H54 (cell line): Measurements from ENCODE around the gene SART1.
"Not testable (repeated sequence)": the region's sequence is repeated elsewhere in the genome, so short reads cannot be mapped to it uniquely, and the experiment has no call there.

Experiments used
- DNase-seq: peaks from one replicate; pipeline ENCODE4 v3.0.0; 2011; ENCODE audit warnings: low spot score, mixed read lengths; ENCODE audit not compliant: insufficient read length
- FAIRE-seq: peaks from 3 replicates; lab custom pipeline; 2011; peaks lifted over from hg19 to GRCh38; lab: Jason Lieb, UNC
- POLR2A ChIP-seq: IDR thresholded peaks from 2 replicates; pipeline ENCODE4 v1.6.1; 2011; ENCODE audit warnings: low read depth, mild to moderate bottlenecking, low read length

Gene SART1

DNA sequence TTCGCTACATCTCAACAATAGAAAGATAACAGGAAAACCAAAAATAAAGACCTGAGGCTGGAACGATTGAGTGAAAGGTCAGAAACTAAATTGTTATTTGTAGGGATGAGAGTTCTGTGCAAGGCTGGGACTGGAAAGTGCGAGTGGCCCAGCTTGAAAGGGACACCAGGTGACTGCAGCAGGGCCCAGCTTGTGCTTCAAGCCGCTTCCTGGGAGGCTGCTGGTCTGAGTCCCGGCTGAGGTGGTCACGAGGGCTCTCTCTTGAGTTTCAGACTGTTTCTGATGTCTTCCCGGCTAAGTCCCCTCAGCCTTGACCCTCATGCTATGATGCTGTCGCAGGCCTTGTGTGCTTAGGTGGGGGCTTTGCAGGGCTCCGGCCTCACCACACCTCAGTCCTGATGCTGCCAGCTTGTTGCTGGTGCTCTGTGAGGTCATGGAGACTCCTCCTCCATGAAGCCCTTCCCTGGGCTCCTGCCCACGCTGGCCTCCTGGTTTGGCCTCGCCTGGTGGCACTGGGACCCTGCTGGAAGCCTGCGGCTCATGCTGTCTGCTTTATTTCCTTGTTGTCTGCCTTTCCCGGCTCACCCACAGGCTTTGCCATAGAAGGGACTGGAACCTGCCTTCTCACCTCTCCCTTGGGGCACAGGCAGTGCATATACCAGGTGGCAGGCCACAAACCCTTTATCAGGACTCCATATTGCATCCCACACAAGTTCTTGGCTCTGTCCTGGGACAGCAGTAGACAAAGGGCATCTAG, 44.8 kb downstream of the SART1 start:
- DNase-seq (no peak), FAIRE-seq (no peak)
- TF ChIP-seq POLR2A: peak; percentile 5; the same call in 1 of the 2 replicates

GRCh38 chr11:66006891-66007176, 45.3 kb downstream of the SART1 start:
- DNase-seq (no peak), FAIRE-seq (no peak)
- TF ChIP-seq POLR2A: 0 out of 2 replicates have a peak, but pooled peaks have one; percentile 6

DNA sequence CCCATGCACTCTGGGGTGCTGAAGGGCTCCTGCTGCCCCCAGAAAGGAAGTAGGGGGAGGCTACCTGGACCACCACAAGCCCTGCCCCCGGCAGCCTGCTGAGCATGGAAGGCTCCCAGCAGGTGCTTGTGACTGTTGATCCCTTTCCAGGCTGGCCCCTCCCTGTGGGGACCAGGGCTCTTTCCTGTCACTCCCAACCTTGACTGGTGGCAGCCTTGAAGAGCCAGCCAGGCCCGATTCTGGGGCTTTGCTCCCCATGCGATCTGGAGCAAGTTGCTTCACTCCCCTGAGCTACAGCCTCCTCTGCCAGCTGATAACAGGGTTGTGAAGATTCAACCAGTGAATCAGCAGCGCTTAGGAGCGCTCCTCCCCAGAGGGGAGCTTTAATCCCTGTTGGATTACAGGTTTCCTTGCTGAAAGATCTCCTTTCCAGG, 45.7 kb downstream of the SART1 start:
- DNase-seq (no peak), FAIRE-seq (no peak)
- no peak for TF ChIP-seq POLR2A

DNA sequence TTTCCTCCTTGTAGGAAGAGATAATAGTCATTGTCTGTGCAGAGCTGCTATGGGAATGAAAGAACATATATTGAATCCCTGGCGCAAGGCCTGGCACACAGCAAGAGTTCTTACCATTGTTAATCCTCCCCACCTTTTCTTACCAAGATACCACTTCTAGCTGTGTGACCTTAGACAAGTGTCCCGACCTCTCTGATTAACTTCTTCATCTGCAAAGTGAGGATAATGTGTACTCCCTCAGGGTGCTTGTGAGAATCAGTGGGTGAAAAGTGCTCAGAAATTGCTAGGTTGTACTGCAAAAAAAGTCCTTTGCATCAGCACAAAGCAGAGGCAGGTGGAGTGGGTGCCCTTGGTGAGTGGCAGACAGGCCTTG, 46.5 kb downstream of the SART1 start:
- FAIRE-seq (no peak), DNase-seq (no peak)
- no peak for TF ChIP-seq POLR2A

- FAIRE-seq (no peak), DNase-seq (no peak)
- TF ChIP-seq POLR2A: no peak
Measured at GRCh38 chr11:66008468-66009101, 47.1 kb downstream of the SART1 start.

DNA sequence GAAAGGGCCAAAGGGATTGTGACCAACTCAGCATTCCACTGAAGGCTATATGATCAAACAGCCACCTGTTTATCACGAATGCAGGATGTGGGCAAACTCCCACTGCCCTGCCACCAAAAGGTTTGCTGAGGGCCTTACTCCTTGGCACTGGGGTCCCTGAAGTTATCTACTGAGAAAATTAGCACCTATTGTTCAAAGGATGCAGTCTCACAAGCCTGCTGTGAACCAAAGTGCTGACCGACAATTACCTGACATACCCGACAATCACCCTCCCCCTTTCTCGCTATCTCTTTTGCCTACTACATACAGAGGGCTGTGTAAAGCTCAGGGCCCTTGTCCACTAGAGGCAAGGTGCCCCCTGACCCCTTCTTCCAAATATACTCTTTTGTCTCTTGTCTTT, 48.5 kb downstream of the SART1 start:
- not testable (repeated sequence) for DNase-seq, FAIRE-seq

DNA sequence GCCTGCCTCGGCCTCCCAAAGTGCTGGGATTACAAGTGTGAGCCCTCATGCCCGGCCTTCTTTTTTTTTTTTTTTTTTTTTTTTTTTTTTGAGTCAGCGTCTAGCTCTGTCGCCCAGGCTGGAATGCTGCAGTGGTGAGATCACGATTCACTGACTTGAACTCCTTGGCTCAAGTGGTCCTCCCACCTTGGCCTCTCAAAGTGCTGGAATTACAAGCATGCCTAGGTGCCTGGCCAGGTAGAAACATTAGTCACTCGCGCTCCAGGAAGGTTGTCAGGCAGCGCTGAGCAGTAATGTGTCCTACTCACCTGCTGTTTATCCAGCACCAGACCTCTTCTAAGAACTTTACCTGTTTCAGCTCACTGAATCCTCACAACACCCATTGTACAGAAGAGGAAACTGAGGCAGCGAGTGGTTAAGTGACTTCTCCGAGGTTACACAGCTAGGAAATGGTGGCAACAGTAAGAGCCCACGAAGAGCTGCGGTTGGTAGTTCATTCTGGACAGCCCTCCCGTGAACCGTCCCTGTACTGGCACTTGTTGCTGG, 49.8 kb downstream of the SART1 start:
- no peak for DNase-seq
- TF ChIP-seq POLR2A: no peak
- FAIRE-seq: no peak

DNA sequence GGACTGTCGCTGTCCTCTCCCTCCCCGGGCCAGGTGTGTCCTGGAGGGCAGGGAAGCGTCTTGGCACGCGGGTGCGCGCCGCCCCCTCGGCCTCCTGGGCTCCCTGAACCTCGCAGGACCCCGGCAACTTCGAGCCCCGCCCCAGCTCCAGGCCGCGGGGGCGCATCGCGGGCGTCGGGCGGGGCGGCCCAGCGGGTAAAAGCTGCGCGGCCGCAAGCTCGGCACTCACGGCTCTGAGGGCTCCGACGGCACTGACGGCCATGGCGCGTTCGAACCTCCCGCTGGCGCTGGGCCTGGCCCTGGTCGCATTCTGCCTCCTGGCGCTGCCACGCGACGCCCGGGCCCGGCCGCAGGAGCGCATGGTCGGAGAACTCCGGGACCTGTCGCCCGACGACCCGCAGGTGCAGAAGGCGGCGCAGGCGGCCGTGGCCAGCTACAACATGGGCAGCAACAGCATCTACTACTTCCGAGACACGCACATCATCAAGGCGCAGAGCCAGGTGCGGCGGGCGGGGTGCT, 50.3 kb downstream of the SART1 start, which contains the start of gene CST6:
Gene CST6 (plus strand): TSS at position 224 of the 519 bp plus-strand sequence. CDS start 37 bp downstream, at position 261.
- TF ChIP-seq POLR2A: no peak
- FAIRE-seq (no peak), DNase-seq (no peak)

- TF ChIP-seq POLR2A: no peak
- DNase-seq: no peak
- no peak for FAIRE-seq
Measured at GRCh38 chr11:66012371-66012945, 50.9 kb downstream of the SART1 start.

- no peak for TF ChIP-seq POLR2A
- FAIRE-seq (no peak), DNase-seq (no peak)
Measured at GRCh38 chr11:66012946-66013761, 51.6 kb downstream of the SART1 start.

GRCh38 chr11:66013762-66014100, 52.2 kb downstream of the SART1 start:
- no peak for FAIRE-seq

GRCh38 chr11:66014804-66015453, 53.4 kb downstream of the SART1 start:
- DNase-seq (no peak), FAIRE-seq (no peak)
- TF ChIP-seq POLR2A: no peak

More at GRCh38 chr11:66013762-66014100, 52.2 kb downstream of the SART1 start:
- TF ChIP-seq POLR2A: no peak
- no peak for DNase-seq

DNA sequence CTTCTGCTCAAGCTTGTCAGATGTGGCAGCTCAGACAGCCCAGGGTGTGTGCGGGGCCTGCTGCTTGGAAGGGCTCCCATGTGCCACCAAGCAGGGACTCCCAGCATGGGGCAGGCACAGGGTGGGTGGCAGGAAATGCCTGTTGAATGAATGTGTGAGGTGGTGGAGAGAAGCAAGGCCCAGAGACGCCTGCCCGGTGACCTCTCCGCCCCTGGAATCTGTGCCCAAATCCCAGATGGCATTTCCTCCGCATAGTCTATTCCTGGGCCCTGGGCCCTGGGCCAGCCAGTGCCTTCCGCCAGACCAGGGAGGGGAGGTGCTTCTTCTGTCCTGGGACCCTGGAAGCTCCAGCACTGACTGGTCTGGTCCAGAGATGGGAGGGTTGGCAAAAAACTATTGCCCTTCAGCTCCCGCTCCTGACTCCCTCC, 53.9 kb downstream of the SART1 start:
- FAIRE-seq: no peak
- DNase-seq: peak; percentile 87
- TF ChIP-seq POLR2A: peak; percentile 57
